Esophagus squamous epithelium (tissue), 4 donors: ENCODE data around the gene BPIFB1.

Source experiments
- POLR2A ChIP-seq, 4 donors: fragments of 450-650 bp; IDR thresholded peaks; one replicate each; pipeline ENCODE4 v1.6.1; 2017; ENCODE audit warnings: antibody characterized with exemption in 4 of 4, mild to moderate bottlenecking in 4 of 4, moderate library complexity in 3 of 4
- TF ChIP-seq, protein P1 (sequence below), 6 experiments: fragments of 450-650 bp in 4 of 6; fragments of 200-600 bp in 2 of 6; sonication (generic) in 2 of 6; IDR thresholded peaks; one replicate each; pipeline ENCODE4 v1.5.1; 2016 to 2019; ENCODE audit warnings: antibody characterized with exemption in 6 of 6, mild to moderate bottlenecking in 4 of 6, moderate library complexity in 4 of 6

DNA sequence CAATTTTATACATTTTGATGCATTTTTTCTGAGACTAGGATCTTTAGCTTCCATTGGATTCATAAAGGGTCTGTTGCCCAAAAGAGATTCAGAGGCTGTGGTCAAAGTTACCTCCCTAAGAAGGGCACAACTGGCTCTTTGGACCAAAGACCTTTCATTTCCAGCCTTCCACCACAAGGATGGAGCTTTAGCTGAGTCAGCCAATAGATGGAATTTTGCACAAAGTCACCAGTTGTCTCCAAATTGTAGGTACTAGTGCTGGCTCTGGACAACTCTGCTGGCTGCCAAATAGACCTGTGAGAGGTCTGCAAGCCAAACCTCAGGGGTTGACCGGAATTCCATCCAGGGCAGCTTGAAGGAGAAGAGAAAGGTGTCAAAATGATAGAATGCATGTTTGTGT is 46.7 kb upstream of the BPIFB1 start:
- TF ChIP-seq, protein P1, sequence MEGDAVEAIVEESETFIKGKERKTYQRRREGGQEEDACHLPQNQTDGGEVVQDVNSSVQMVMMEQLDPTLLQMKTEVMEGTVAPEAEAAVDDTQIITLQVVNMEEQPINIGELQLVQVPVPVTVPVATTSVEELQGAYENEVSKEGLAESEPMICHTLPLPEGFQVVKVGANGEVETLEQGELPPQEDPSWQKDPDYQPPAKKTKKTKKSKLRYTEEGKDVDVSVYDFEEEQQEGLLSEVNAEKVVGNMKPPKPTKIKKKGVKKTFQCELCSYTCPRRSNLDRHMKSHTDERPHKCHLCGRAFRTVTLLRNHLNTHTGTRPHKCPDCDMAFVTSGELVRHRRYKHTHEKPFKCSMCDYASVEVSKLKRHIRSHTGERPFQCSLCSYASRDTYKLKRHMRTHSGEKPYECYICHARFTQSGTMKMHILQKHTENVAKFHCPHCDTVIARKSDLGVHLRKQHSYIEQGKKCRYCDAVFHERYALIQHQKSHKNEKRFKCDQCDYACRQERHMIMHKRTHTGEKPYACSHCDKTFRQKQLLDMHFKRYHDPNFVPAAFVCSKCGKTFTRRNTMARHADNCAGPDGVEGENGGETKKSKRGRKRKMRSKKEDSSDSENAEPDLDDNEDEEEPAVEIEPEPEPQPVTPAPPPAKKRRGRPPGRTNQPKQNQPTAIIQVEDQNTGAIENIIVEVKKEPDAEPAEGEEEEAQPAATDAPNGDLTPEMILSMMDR (IDR thresholded peaks at IDR 0.05) = no peak
- TF ChIP-seq POLR2A (IDR thresholded peaks at IDR 0.05) = no peak
